ENCODE data around the gene ARAP1.

The ARAP1 gene

GRCh38 chr11:72706579-72706978, 45.6 kb downstream of the ARAP1 start:
- DNase-seq, result no peak
- no peak for TF ChIP-seq CTCF (IDR thresholded peaks at IDR 0.05; ENCODE audit: low read depth, low read length)
- Histone ChIP-seq H3K27ac (peak overlapping the region; percentile 65), H3K36me3 (peaks cover 30% of the 10 kb centered on the region), H3K4me3 (ENCODE audit: low read depth, low read length) (no peak overlapping the region), H3K9me3 (ENCODE audit: severe bottlenecking) (no peaks in the 10 kb centered on the region), H3K27me3 (ENCODE audit: insufficient read depth, low read depth, severe bottlenecking) (no peaks in the 10 kb centered on the region)

- peaks cover 34% of the 10 kb centered on the region for H3K36me3 ChIP-seq
- H3K9me3 ChIP-seq (ENCODE audit: severe bottlenecking), result no peaks in the 10 kb centered on the region
- no peak overlapping the region for H3K4me3 ChIP-seq (ENCODE audit: low read depth, low read length)
- TF ChIP-seq CTCF (IDR thresholded peaks at IDR 0.05; ENCODE audit: low read depth, low read length), result no peak
- H3K27me3 ChIP-seq (ENCODE audit: insufficient read depth, low read depth, severe bottlenecking), result no peaks in the 10 kb centered on the region
- DNase-seq, result peak; percentile 87
- peak overlapping the region; percentile 65 for H3K27ac ChIP-seq
Observed at GRCh38 chr11:72705442-72706365, 46.5 kb downstream of the ARAP1 start.

GRCh38 chr11:72704783-72705265, 47.4 kb downstream of the ARAP1 start:
- Histone ChIP-seq H3K9me3 (ENCODE audit: severe bottlenecking) (no peaks in the 10 kb centered on the region), H3K27ac (no peak overlapping the region), H3K27me3 (ENCODE audit: insufficient read depth, low read depth, severe bottlenecking) (no peaks in the 10 kb centered on the region), H3K4me3 (ENCODE audit: low read depth, low read length) (no peak overlapping the region), H3K36me3 (peaks cover 42% of the 10 kb centered on the region)
- no peak for DNase-seq
- TF ChIP-seq CTCF (IDR thresholded peaks at IDR 0.05; ENCODE audit: low read depth, low read length), result no peak

GRCh38 chr11:72704028-72704782, 48.0 kb downstream of the ARAP1 start:
- no peak for DNase-seq
- Histone ChIP-seq H3K9me3 (ENCODE audit: severe bottlenecking) (no peaks in the 10 kb centered on the region), H3K4me3 (ENCODE audit: low read depth, low read length) (no peak overlapping the region), H3K36me3 (peaks cover 44% of the 10 kb centered on the region), H3K27ac (peak overlapping the region; percentile 50), H3K27me3 (ENCODE audit: insufficient read depth, low read depth, severe bottlenecking) (no peaks in the 10 kb centered on the region)
- TF ChIP-seq CTCF (IDR thresholded peaks at IDR 0.05; ENCODE audit: low read depth, low read length), result 0 out of 2 replicates have a peak, but pooled peaks have one; percentile 2

GRCh38 chr11:72703267-72704008, 48.8 kb downstream of the ARAP1 start:
- no peaks in the 10 kb centered on the region for H3K9me3 ChIP-seq (ENCODE audit: severe bottlenecking)
- H3K4me3 ChIP-seq (ENCODE audit: low read depth, low read length), result no peak overlapping the region
- peaks cover 48% of the 10 kb centered on the region for H3K36me3 ChIP-seq
- DNase-seq, result peak; percentile 86
- no peaks in the 10 kb centered on the region for H3K27me3 ChIP-seq (ENCODE audit: insufficient read depth, low read depth, severe bottlenecking)
- TF ChIP-seq CTCF (IDR thresholded peaks at IDR 0.05; ENCODE audit: low read depth, low read length), result no peak
- peak overlapping the region; percentile 68 for H3K27ac ChIP-seq

Measured in WERI-Rb-1 (cell line).